ENCODE results near the gene CLK4.

The CLK4 gene

GRCh38 chr5:178587763-178588611 lies 38.9 kb downstream of the CLK4 start:
- DNase-seq (ENCODE audit: low spot score), result no peak

GRCh38 chr5:178586396-178586795 lies 40.5 kb downstream of the CLK4 start:
- DNase-seq (ENCODE audit: low spot score), result no peak

GRCh38 chr5:178585421-178585820 lies 41.4 kb downstream of the CLK4 start:
- DNase-seq (ENCODE audit: low spot score), result peak; percentile 36

- no peak for DNase-seq (ENCODE audit: low spot score)
Observed at GRCh38 chr5:178583279-178583678, 43.6 kb downstream of the CLK4 start.

- DNase-seq (ENCODE audit: low spot score), result no peak
Observed at GRCh38 chr5:178582291-178582690, 44.6 kb downstream of the CLK4 start.

- DNase-seq (ENCODE audit: low spot score), result no peak
Observed at GRCh38 chr5:178581621-178582020, 45.2 kb downstream of the CLK4 start.

- no peak for DNase-seq (ENCODE audit: low spot score)
Observed at GRCh38 chr5:178580271-178580955, 46.4 kb downstream of the CLK4 start.

- DNase-seq (ENCODE audit: low spot score), result no peak
Observed at GRCh38 chr5:178577944-178578343, 48.9 kb downstream of the CLK4 start.

GRCh38 chr5:178577376-178577839 lies 49.4 kb downstream of the CLK4 start:
- no peak for DNase-seq (ENCODE audit: low spot score)

GRCh38 chr5:178576591-178577351 lies 50.1 kb downstream of the CLK4 start:
- DNase-seq (ENCODE audit: low spot score), result no peak

- DNase-seq (ENCODE audit: low spot score), result no peak
Observed at GRCh38 chr5:178573216-178573615, 53.6 kb downstream of the CLK4 start.

GRCh38 chr5:178572617-178573016 lies 54.2 kb downstream of the CLK4 start:
- DNase-seq (ENCODE audit: low spot score), result no peak

- no peak for DNase-seq (ENCODE audit: low spot score)
Observed at GRCh38 chr5:178569485-178569884, 57.4 kb downstream of the CLK4 start.

- DNase-seq (ENCODE audit: low spot score), result no peak
Observed at GRCh38 chr5:178564811-178565550, 61.9 kb downstream of the CLK4 start.

- DNase-seq (ENCODE audit: low spot score), result no peak
Observed at GRCh38 chr5:178564397-178564796, 62.5 kb downstream of the CLK4 start.

GRCh38 chr5:178563621-178564020 lies 63.2 kb downstream of the CLK4 start:
- DNase-seq (ENCODE audit: low spot score), result no peak

- DNase-seq (ENCODE audit: low spot score), result no peak
Observed at GRCh38 chr5:178561746-178562264, 65.0 kb downstream of the CLK4 start.

GRCh38 chr5:178560911-178561310 lies 65.9 kb downstream of the CLK4 start:
- no peak for DNase-seq (ENCODE audit: low spot score)

- DNase-seq (ENCODE audit: low spot score), result no peak
Observed at GRCh38 chr5:178557416-178557815, 69.4 kb downstream of the CLK4 start.

GRCh38 chr5:178555771-178556211 lies 71.1 kb downstream of the CLK4 start:
- no peak for DNase-seq (ENCODE audit: low spot score)

- no peak for DNase-seq (ENCODE audit: low spot score)
Observed at GRCh38 chr5:178555005-178555404, 71.8 kb downstream of the CLK4 start.

GRCh38 chr5:178554311-178554710 lies 72.5 kb downstream of the CLK4 start:
- no peak for DNase-seq (ENCODE audit: low spot score)

All from germinal center (tissue), 1 donor.